DND-41 (cell line): ENCODE results near the gene TADA2B.

Experiments used
- ATAC-seq: fragments of 200-7000 bp; cut with Tn5 transposase; 3 replicates; pipeline ENCODE4 v1.9.1; 2021; ENCODE audit warnings: low read depth; ENCODE audit not compliant: insufficient read depth
- DNase-seq: peaks from one replicate; pipeline ENCODE4 v3.0.0-alpha.2; 2020
- H2AFZ ChIP-seq: 2 replicates; pipeline ENCODE4 v1.6.0; 2012; ENCODE audit warnings: low read depth, low read length
- H3K27ac ChIP-seq: 2 replicates; pipeline ENCODE4 v1.5.1; 2012; ENCODE audit warnings: low read length, inconsistent platforms
- H3K27me3 ChIP-seq: fragments of 200-600 bp; sonication (generic); 2 replicates; pipeline ENCODE4 v1.6.0; 2012; ENCODE audit warnings: low read length, mild to moderate bottlenecking, inconsistent platforms; ENCODE audit not compliant: insufficient read depth, poor library complexity
- H3K36me3 ChIP-seq: 2 replicates; pipeline ENCODE4 v1.5.1; 2012; ENCODE audit warnings: low read length, inconsistent platforms; ENCODE audit not compliant: insufficient read depth
- H3K4me1 ChIP-seq: 2 replicates; pipeline ENCODE4 v1.5.1; 2012; ENCODE audit warnings: mild to moderate bottlenecking, low read length; ENCODE audit not compliant: insufficient read depth
- H3K4me2 ChIP-seq: 2 replicates; pipeline ENCODE4 v1.6.0; 2012; ENCODE audit warnings: mild to moderate bottlenecking, moderate library complexity, low read length, inconsistent platforms; ENCODE audit not compliant: insufficient read depth
- H3K4me3 ChIP-seq, 2 experiments: fragments of 200-600 bp in 1 of 2; shearing (Covaris generic) in 1 of 2; 2 replicates each; pipeline ENCODE4 v1.5.1; 2012 to 2016; ENCODE audit warnings: inconsistent platforms in 2 of 2, low read length in 2 of 2, mild to moderate bottlenecking in 2 of 2, low read depth in 1 of 2, moderate library complexity in 1 of 2
- H3K79me2 ChIP-seq: 2 replicates; pipeline ENCODE4 v1.6.0; 2012; ENCODE audit warnings: low read length, inconsistent platforms; ENCODE audit not compliant: insufficient read depth
- H3K9ac ChIP-seq: 2 replicates; pipeline ENCODE4 v1.6.0; 2012; ENCODE audit warnings: low read depth, mild to moderate bottlenecking, inconsistent platforms, low read length, moderate library complexity
- H3K9me3 ChIP-seq: 2 replicates; pipeline ENCODE4 v1.5.1; 2012; ENCODE audit warnings: low read length, moderate library complexity, mild to moderate bottlenecking, inconsistent platforms; ENCODE audit not compliant: insufficient read depth, severe bottlenecking
- H4K20me1 ChIP-seq: 2 replicates; pipeline ENCODE4 v1.6.0; 2012; ENCODE audit warnings: low read length; ENCODE audit not compliant: insufficient read depth
- CTCF ChIP-seq: IDR thresholded peaks from 2 replicates; pipeline ENCODE4 v1.5.1; 2012; ENCODE audit warnings: borderline replicate concordance, low read length, moderate library complexity, mild to moderate bottlenecking; ENCODE audit not compliant: poor library complexity, severe bottlenecking; ENCODE audit errors: extremely low read depth
- EZH2 ChIP-seq: IDR thresholded peaks from 3 replicates; pipeline ENCODE4 v1.6.1; 2012; ENCODE audit warnings: borderline replicate concordance, low read depth, mild to moderate bottlenecking, moderate library complexity, low read length, inconsistent platforms; ENCODE audit not compliant: severe bottlenecking

The TADA2B gene

GRCh38 chr4:7025040-7025602 lies 18.1 kb upstream of the TADA2B start:
- DNase-seq (no peak), ATAC-seq (no peak)
- Histone ChIP-seq H3K9ac (no peak overlapping the region), H3K27ac (no peak overlapping the region), H3K27me3 (no peaks in the 10 kb centered on the region), H3K4me2 (no peak overlapping the region), H2AFZ (no peak overlapping the region), H3K9me3 (no peaks in the 10 kb centered on the region), H3K36me3 (peaks cover 76% of the 10 kb centered on the region), H3K4me3 (no peak overlapping the region), H4K20me1 (peaks cover 19% of the 10 kb centered on the region), H3K4me1 (no peaks in the 10 kb centered on the region), H3K79me2 (no peaks in the 10 kb centered on the region)
- TF ChIP-seq EZH2 (no peak), CTCF (no peak)

- DNase-seq, result no peak
- H3K36me3 ChIP-seq, result peaks cover 78% of the 10 kb centered on the region
- H3K4me2 ChIP-seq, result no peak overlapping the region
Measured at GRCh38 chr4:7026107-7026506, 17.1 kb upstream of the TADA2B start.

GRCh38 chr4:7027284-7027683 lies 15.9 kb upstream of the TADA2B start:
- Histone ChIP-seq H3K4me3 (no peak overlapping the region), H4K20me1 (peaks cover 32% of the 10 kb centered on the region), H3K9ac (no peak overlapping the region), H3K79me2 (no peaks in the 10 kb centered on the region), H3K27ac (no peak overlapping the region), H2AFZ (no peak overlapping the region), H3K9me3 (no peaks in the 10 kb centered on the region), H3K4me1 (no peaks in the 10 kb centered on the region), H3K4me2 (no peak overlapping the region), H3K36me3 (peaks cover 82% of the 10 kb centered on the region), H3K27me3 (no peaks in the 10 kb centered on the region)
- TF ChIP-seq CTCF, result no peak
- TF ChIP-seq EZH2, result no peak
- DNase-seq (no peak), ATAC-seq (no peak)

More at GRCh38 chr4:7026107-7026506, 17.1 kb upstream of the TADA2B start:
- Histone ChIP-seq H3K27ac (no peak overlapping the region), H3K27me3 (no peaks in the 10 kb centered on the region), H2AFZ (no peak overlapping the region), H3K4me3 (no peak overlapping the region), H3K4me1 (no peaks in the 10 kb centered on the region), H4K20me1 (peaks cover 23% of the 10 kb centered on the region), H3K79me2 (no peaks in the 10 kb centered on the region), H3K9ac (no peak overlapping the region), H3K9me3 (no peaks in the 10 kb centered on the region)
- TF ChIP-seq EZH2 (no peak), CTCF (no peak)
- no peak for ATAC-seq

- peaks cover 79% of the 10 kb centered on the region for H3K36me3 ChIP-seq
Measured at GRCh38 chr4:7027913-7028312, 15.3 kb upstream of the TADA2B start.

More at GRCh38 chr4:7027913-7028312, 15.3 kb upstream of the TADA2B start:
- H3K79me2 ChIP-seq, result no peaks in the 10 kb centered on the region
- TF ChIP-seq EZH2, result no peak
- no peak for TF ChIP-seq CTCF
- no peaks in the 10 kb centered on the region for H3K27me3 ChIP-seq
- no peak overlapping the region for H2AFZ ChIP-seq
- peaks cover 32% of the 10 kb centered on the region for H4K20me1 ChIP-seq
- H3K4me3 ChIP-seq, result no peak overlapping the region
- H3K4me1 ChIP-seq, result no peaks in the 10 kb centered on the region
- ATAC-seq (no peak), DNase-seq (no peak)
- H3K9me3 ChIP-seq, result no peaks in the 10 kb centered on the region
- no peak overlapping the region for H3K9ac ChIP-seq
- no peak overlapping the region for H3K4me2 ChIP-seq
- no peak overlapping the region for H3K27ac ChIP-seq
